ENCODE data around the gene CRACDL.

Gene CRACDL

GRCh38 chr2:98894331-98895000 lies 41.6 kb downstream of the CRACDL start:
- FAIRE-seq: no peak
- DNase-seq (ENCODE audit: insufficient read length, low spot score): no peak
- no peak for TF ChIP-seq PAX5 (IDR thresholded peaks at IDR 0.05; ENCODE audit: insufficient read depth, low read length, severe bottlenecking)
- no peak for TF ChIP-seq SPI1 (IDR thresholded peaks at IDR 0.05; ENCODE audit: low read depth, low read length)
- TF ChIP-seq TAF1 (IDR thresholded peaks at IDR 0.05; ENCODE audit: low read depth, low read length): no peak

- TF ChIP-seq TAF1 (IDR thresholded peaks at IDR 0.05; ENCODE audit: low read depth, low read length): no peak
- TF ChIP-seq POLR2AphosphoS5 (IDR thresholded peaks at IDR 0.05; ENCODE audit: low read depth, low read length): no peak
- no peak for TF ChIP-seq POLR2A (IDR thresholded peaks at IDR 0.05; ENCODE audit: low read depth, low read length)
- no peak for TF ChIP-seq PAX5 (IDR thresholded peaks at IDR 0.05; ENCODE audit: insufficient read depth, low read length, severe bottlenecking)
- TF ChIP-seq POU2F2 (IDR thresholded peaks at IDR 0.05; ENCODE audit: low read depth, low read length): no peak
- TF ChIP-seq SPI1 (IDR thresholded peaks at IDR 0.05; ENCODE audit: low read depth, low read length): 0 out of 2 replicates have a peak, but pooled peaks have one; percentile 6
- DNase-seq (ENCODE audit: insufficient read length, low spot score) (no peak), FAIRE-seq (no peak)
Observed at GRCh38 chr2:98893911-98894321, 42.1 kb downstream of the CRACDL start.

- FAIRE-seq (no peak), DNase-seq (ENCODE audit: insufficient read length, low spot score) (no peak)
Observed at GRCh38 chr2:98892871-98893270, 43.2 kb downstream of the CRACDL start.

GRCh38 chr2:98891591-98891990 lies 44.4 kb downstream of the CRACDL start:
- no peak for DNase-seq (ENCODE audit: insufficient read length, low spot score)
- FAIRE-seq: no peak
- no peak for TF ChIP-seq POU2F2 (IDR thresholded peaks at IDR 0.05; ENCODE audit: low read depth, low read length)
- no peak for TF ChIP-seq SPI1 (IDR thresholded peaks at IDR 0.05; ENCODE audit: low read depth, low read length)
- no peak for TF ChIP-seq POLR2A (IDR thresholded peaks at IDR 0.05; ENCODE audit: low read depth, low read length)
- TF ChIP-seq POLR2AphosphoS5 (IDR thresholded peaks at IDR 0.05; ENCODE audit: low read depth, low read length): no peak
- TF ChIP-seq PAX5 (IDR thresholded peaks at IDR 0.05; ENCODE audit: insufficient read depth, low read length, severe bottlenecking): no peak
- TF ChIP-seq TAF1 (IDR thresholded peaks at IDR 0.05; ENCODE audit: low read depth, low read length): no peak

More at GRCh38 chr2:98892871-98893270, 43.2 kb downstream of the CRACDL start:
- TF ChIP-seq POLR2AphosphoS5 (IDR thresholded peaks at IDR 0.05; ENCODE audit: low read depth, low read length) (no peak), SPI1 (IDR thresholded peaks at IDR 0.05; ENCODE audit: low read depth, low read length) (no peak), POU2F2 (IDR thresholded peaks at IDR 0.05; ENCODE audit: low read depth, low read length) (no peak), TAF1 (IDR thresholded peaks at IDR 0.05; ENCODE audit: low read depth, low read length) (no peak), PAX5 (IDR thresholded peaks at IDR 0.05; ENCODE audit: insufficient read depth, low read length, severe bottlenecking) (no peak), POLR2A (IDR thresholded peaks at IDR 0.05; ENCODE audit: low read depth, low read length) (no peak)

GRCh38 chr2:98886066-98886554 lies 49.9 kb downstream of the CRACDL start:
- no peak for FAIRE-seq
- no peak for DNase-seq (ENCODE audit: insufficient read length, low spot score)
- TF ChIP-seq POU2F2 (IDR thresholded peaks at IDR 0.05; ENCODE audit: low read depth, low read length): no peak
- no peak for TF ChIP-seq POLR2A (IDR thresholded peaks at IDR 0.05; ENCODE audit: low read depth, low read length)
- no peak for TF ChIP-seq PAX5 (IDR thresholded peaks at IDR 0.05; ENCODE audit: insufficient read depth, low read length, severe bottlenecking)
- no peak for TF ChIP-seq TAF1 (IDR thresholded peaks at IDR 0.05; ENCODE audit: low read depth, low read length)
- no peak for TF ChIP-seq POLR2AphosphoS5 (IDR thresholded peaks at IDR 0.05; ENCODE audit: low read depth, low read length)
- TF ChIP-seq SPI1 (IDR thresholded peaks at IDR 0.05; ENCODE audit: low read depth, low read length): no peak

- DNase-seq (ENCODE audit: insufficient read length, low spot score): no peak
- no peak for TF ChIP-seq POLR2A (IDR thresholded peaks at IDR 0.05; ENCODE audit: low read depth, low read length)
- no peak for TF ChIP-seq POU2F2 (IDR thresholded peaks at IDR 0.05; ENCODE audit: low read depth, low read length)
- FAIRE-seq: no peak
Observed at GRCh38 chr2:98884658-98885057, 51.4 kb downstream of the CRACDL start.

- DNase-seq (ENCODE audit: insufficient read length, low spot score) (no peak), FAIRE-seq (no peak)
- TF ChIP-seq TAF1 (IDR thresholded peaks at IDR 0.05; ENCODE audit: low read depth, low read length) (no peak), POU2F2 (IDR thresholded peaks at IDR 0.05; ENCODE audit: low read depth, low read length) (no peak), SPI1 (IDR thresholded peaks at IDR 0.05; ENCODE audit: low read depth, low read length) (no peak), POLR2A (IDR thresholded peaks at IDR 0.05; ENCODE audit: low read depth, low read length) (no peak), POLR2AphosphoS5 (IDR thresholded peaks at IDR 0.05; ENCODE audit: low read depth, low read length) (no peak), PAX5 (IDR thresholded peaks at IDR 0.05; ENCODE audit: insufficient read depth, low read length, severe bottlenecking) (no peak)
Observed at GRCh38 chr2:98883780-98884211, 52.2 kb downstream of the CRACDL start.

- FAIRE-seq: no peak
- no peak for DNase-seq (ENCODE audit: insufficient read length, low spot score)
- TF ChIP-seq POLR2AphosphoS5 (IDR thresholded peaks at IDR 0.05; ENCODE audit: low read depth, low read length): no peak
- TF ChIP-seq SPI1 (IDR thresholded peaks at IDR 0.05; ENCODE audit: low read depth, low read length): no peak
- no peak for TF ChIP-seq POU2F2 (IDR thresholded peaks at IDR 0.05; ENCODE audit: low read depth, low read length)
- TF ChIP-seq TAF1 (IDR thresholded peaks at IDR 0.05; ENCODE audit: low read depth, low read length): no peak
- TF ChIP-seq PAX5 (IDR thresholded peaks at IDR 0.05; ENCODE audit: insufficient read depth, low read length, severe bottlenecking): no peak
- no peak for TF ChIP-seq POLR2A (IDR thresholded peaks at IDR 0.05; ENCODE audit: low read depth, low read length)
Observed at GRCh38 chr2:98882971-98883779, 52.9 kb downstream of the CRACDL start.

- no peak for DNase-seq (ENCODE audit: insufficient read length, low spot score)
- no peak for TF ChIP-seq POLR2A (IDR thresholded peaks at IDR 0.05; ENCODE audit: low read depth, low read length)
- TF ChIP-seq POU2F2 (IDR thresholded peaks at IDR 0.05; ENCODE audit: low read depth, low read length): no peak
- no peak for FAIRE-seq
Observed at GRCh38 chr2:98882368-98882767, 53.7 kb downstream of the CRACDL start.
